Thoracic aorta (tissue), 2 donors: ENCODE measurements around the gene ZNF423. TPM values are rescaled to one million over a fixed set of nuclear protein-coding genes. Genes with fewer than 3 reads are reported as not detected.

Source experiments
- ATAC-seq: fragments of 150-250 bp; one replicate; pipeline ENCODE4 v1.8.0; 2017; ENCODE audit warnings: low read depth; ENCODE audit not compliant: insufficient number of reproducible peaks, low FRiP score
- DNase-seq: peaks from one replicate; pipeline ENCODE4 v3.0.0-alpha.2; 2020; ENCODE audit warnings: low spot score
- H3K27ac ChIP-seq, 2 donors: fragments of 200-600 bp; sonication (generic); 1 replicate in 1 of 2; 2 replicates in 1 of 2; pipeline ENCODE4 v1.5.1; 2016; ENCODE audit warnings: mild to moderate bottlenecking in 2 of 2, moderate library complexity in 2 of 2
- H3K27me3 ChIP-seq: fragments of 200-600 bp; sonication (generic); replicated peaks from 2 replicates; pipeline ENCODE4 v1.6.0; 2016; ENCODE audit warnings: mild to moderate bottlenecking; ENCODE audit not compliant: insufficient read depth
- H3K36me3 ChIP-seq: fragments of 200-600 bp; sonication (generic); one replicate; pipeline ENCODE4 v1.5.1; 2016
- H3K4me1 ChIP-seq, 2 donors: fragments of 200-600 bp; sonication (generic); 1 replicate in 1 of 2; 2 replicates in 1 of 2; pipeline versions ENCODE4 v1.5.1 to v1.6.0; 2016; ENCODE audit warnings: low read depth in 2 of 2, mild to moderate bottlenecking in 1 of 2; ENCODE audit not compliant: control insufficient read depth in 1 of 2
- H3K4me3 ChIP-seq: fragments of 200-600 bp; sonication (generic); 2 replicates; pipeline ENCODE4 v1.5.1; 2016; ENCODE audit warnings: mild to moderate bottlenecking
- H3K9me3 ChIP-seq: fragments of 200-600 bp; sonication (generic); 2 replicates; pipeline ENCODE4 v1.5.1; 2016
- CTCF ChIP-seq: fragments of 200-600 bp; sonication (generic); IDR thresholded peaks from one replicate; pipeline ENCODE4 v1.5.1; 2019; ENCODE audit warnings: antibody characterized with exemption
- total RNA-seq, 2 donors: library from RNA; depleted of rRNA; stranded (reverse); fragments of >200 nt; gene quantifications; one replicate each; pipeline versions ENCODE4 v1.1.0 to v1.2.3, GENCODE V29; 2016

ZNF423 gene
- total RNA-seq, 2 donors from 2014 or later: 16.2 to 22.9 TPM

GRCh38 chr16:49580751-49581303, 275.1 kb downstream of the ZNF423 start:
- Histone ChIP-seq H3K36me3 (no peaks in the 10 kb centered on the region), H3K4me3 (no peak overlapping the region), H3K9me3 (no peaks in the 10 kb centered on the region), H3K4me1 (peaks cover 5 to 18% of the 10 kb centered on the region in 2 donors), H3K27ac (no peak overlapping the region), H3K27me3 (no peaks in the 10 kb centered on the region)
- DNase-seq (no peak), ATAC-seq (no peak)
- no peak for TF ChIP-seq CTCF

- ATAC-seq: no peak
- Histone ChIP-seq H3K4me1 (peaks cover 5 to 18% of the 10 kb centered on the region in 2 donors), H3K27me3 (no peaks in the 10 kb centered on the region), H3K4me3 (no peak overlapping the region), H3K27ac (no peak overlapping the region), H3K9me3 (no peaks in the 10 kb centered on the region), H3K36me3 (no peaks in the 10 kb centered on the region)
- no peak for TF ChIP-seq CTCF
- DNase-seq: no peak
Observed at GRCh38 chr16:49578435-49579024, 277.4 kb downstream of the ZNF423 start.

- Histone ChIP-seq H3K27ac (no peak overlapping the region), H3K27me3 (no peaks in the 10 kb centered on the region), H3K9me3 (no peaks in the 10 kb centered on the region), H3K4me3 (no peak overlapping the region), H3K36me3 (no peaks in the 10 kb centered on the region), H3K4me1 (peaks cover 5 to 18% of the 10 kb centered on the region in 2 donors)
- DNase-seq: no peak
- ATAC-seq: no peak
- TF ChIP-seq CTCF: no peak
Observed at GRCh38 chr16:49578018-49578417, 277.9 kb downstream of the ZNF423 start.

- TF ChIP-seq CTCF: no peak
- Histone ChIP-seq H3K9me3 (no peaks in the 10 kb centered on the region), H3K27me3 (no peaks in the 10 kb centered on the region), H3K36me3 (no peaks in the 10 kb centered on the region), H3K27ac (no peak overlapping the region), H3K4me1 (peaks cover 5 to 17% of the 10 kb centered on the region in 2 donors), H3K4me3 (no peak overlapping the region)
- ATAC-seq: no peak
- DNase-seq: no peak
Observed at GRCh38 chr16:49576941-49577340, 279.0 kb downstream of the ZNF423 start.

GRCh38 chr16:49576173-49576494, 279.8 kb downstream of the ZNF423 start:
- no peaks in the 10 kb centered on the region for H3K27me3 ChIP-seq
- H3K9me3 ChIP-seq: no peaks in the 10 kb centered on the region
- no peak overlapping the region for H3K4me3 ChIP-seq
- peaks cover under 1 to 9% of the 10 kb centered on the region in 2 donors for H3K4me1 ChIP-seq
- H3K36me3 ChIP-seq: no peaks in the 10 kb centered on the region
- no peak for TF ChIP-seq CTCF
- DNase-seq: no peak
- H3K27ac ChIP-seq: no peak overlapping the region
- ATAC-seq: no peak
